ENCODE measurements around the gene SPOCK1.

- TF ChIP-seq POLR2A (IDR thresholded peaks at IDR 0.05) = no peak
- TF ChIP-seq CTCF (IDR thresholded peaks at IDR 0.05) = no peak
- no peak for TF ChIP-seq EP300 (IDR thresholded peaks at IDR 0.05; ENCODE audit: low read depth)
Measured at GRCh38 chr5:137361280-137361679, 137.8 kb downstream of the SPOCK1 start.

All from transverse colon (tissue), 3 donors.